Measurements from ENCODE around the gene SEMA5A. TPM values are rescaled to one million over a fixed set of nuclear protein-coding genes. Genes with fewer than 3 reads are reported as not detected.

Gene SEMA5A
- total and polyA plus RNA-seq, 2 of the 8 experiments (the other 6 are each of a cell fraction or from before 2014, with no cell fraction given): 5.3 to 8.9 TPM

- Histone ChIP-seq H3K27ac (ENCODE audit: low read depth, low read length) (no peak overlapping the region), H3K56ac (replicated peaks; ENCODE audit: insufficient read length, low read depth, low read length) (no peak overlapping the region), H3K18ac (ENCODE audit: extremely low read depth, low read length) (no peak overlapping the region), H4K91ac (replicated peaks; ENCODE audit: insufficient read length, low read length) (peak overlapping the region; percentile 55), H2AK5ac (ENCODE audit: low read depth, low read length) (no peak overlapping the region), H2BK15ac (ENCODE audit: low read length) (no peak overlapping the region), H3K36me3 (ENCODE audit: control insufficient read depth in 2 of 4, insufficient read depth in 4 of 4, low read length in 3 of 4) (no peaks in the 10 kb centered on the region), H4K20me1 (replicated peaks in 1 of 2; ENCODE audit: control insufficient read depth in 1 of 2, insufficient read depth in 2 of 2, low read length in 2 of 2) (peaks cover 0 to 3% of the 10 kb centered on the region in 2 experiments), H2BK120ac (replicated peaks; ENCODE audit: low read depth, low read length) (no peak overlapping the region), H3K9ac (replicated peaks in 1 of 4; ENCODE audit: extremely low read depth in 1 of 4, low read depth in 3 of 4, low read length in 3 of 4) (no peak overlapping the region), H3K4me3 (ENCODE audit: extremely low read depth in 1 of 4, insufficient read depth in 2 of 4, low read depth in 3 of 4, low read length in 4 of 4) (no peak overlapping the region), H3K23me2 (ENCODE audit: low read depth, low read length) (no peaks in the 10 kb centered on the region), H3K9me3 (ENCODE audit: insufficient read depth in 2 of 2, low read depth in 1 of 2, low read length in 1 of 2) (no peaks in the 10 kb centered on the region), H4K8ac (ENCODE audit: extremely low read depth, insufficient read depth, low read length) (no peak overlapping the region), H2BK20ac (ENCODE audit: low read length) (no peak overlapping the region), H3K4ac (replicated peaks; ENCODE audit: insufficient read length, low read depth, low read length) (no peak overlapping the region), H3K79me2 (ENCODE audit: control insufficient read depth in 1 of 2, insufficient read depth in 2 of 2, low read length in 2 of 2) (no peaks in the 10 kb centered on the region), H2BK5ac (ENCODE audit: low read depth, low read length) (no peak overlapping the region), H3K79me1 (ENCODE audit: low read depth, low read length) (no peaks in the 10 kb centered on the region), H3K4me1 (replicated peaks in 1 of 4; ENCODE audit: control insufficient read depth in 3 of 4, insufficient read depth in 4 of 4, low read length in 3 of 4) (peaks cover 0 to 3% (median 0%) of the 10 kb centered on the region in 4 experiments; a peak in 2 of 7 replicates), H3K23ac (ENCODE audit: insufficient read length) (no peak overlapping the region), H3K27me3 (replicated peaks in 1 of 4; ENCODE audit: control insufficient read depth in 3 of 4, extremely low read depth in 1 of 4, insufficient read depth in 3 of 4, low read length in 3 of 4) (no peaks in the 10 kb centered on the region), H3K4me2 (ENCODE audit: insufficient read depth in 1 of 2, low read depth in 2 of 2, low read length in 2 of 2) (no peak overlapping the region), H4K5ac (ENCODE audit: insufficient read length, low read depth, low read length) (no peak overlapping the region), H2BK12ac (ENCODE audit: low read depth, low read length) (no peak overlapping the region), H3K14ac (ENCODE audit: insufficient read length) (no peak overlapping the region), H2AFZ (ENCODE audit: low read length) (no peak overlapping the region)
- DNase-seq (ENCODE audit: low read depth in 1 of 2, low spot score in 2 of 2): no peak
- WGBS, 2 experiments (ENCODE audit: extremely low coverage in 1 of 2, insufficient coverage in 1 of 2, insufficient read length in 1 of 2, insufficient replicate concordance in 2 of 2, low coverage in 1 of 2, low lambda C conversion rate in 2 of 2, missing lambda C conversion rate in 1 of 2): 84% methylated on average over 2 of the region's 2 CpGs; no CpG with 5 or more reads in 1 of the 2 experiments
- FAIRE-seq: no peak
- CTCF ChIA-PET (ENCODE audit: partially characterized antibody): interaction anchor here (0.7 to 2.3 kb wide), 11 partner anchors 8 to 493 kb away, joined by 3 to 9 read pairs (median 3); no protein-coding TSS in a partner anchor
- POLR2A ChIA-PET (ENCODE audit: partially characterized antibody): no interaction called here
- TF ChIP-seq TEAD4 (IDR thresholded peaks at IDR 0.05; ENCODE audit: low read depth, low read length) (no peak), NANOG (IDR thresholded peaks at IDR 0.05; ENCODE audit: insufficient read depth, low read depth, low read length, poor library complexity, severe bottlenecking) (no peak)
Measured at GRCh38 chr5:9537223-9538141, 8.4 kb downstream of the SEMA5A start.

Data from H1 (cell line).